NOMO-1 treated with DMSO at 0.1 percent for 48 hours (cell line): ENCODE results near the gene DOCK4.
"Not testable (repeated sequence)": the region's sequence is repeated elsewhere in the genome, so short reads cannot be mapped to it uniquely, and the experiment has no call there.

Source experiments
- DNase-seq: peaks from one replicate; lab custom pipeline; 2025; ENCODE audit not compliant: unreplicated experiment; lab: John Stamatoyannopoulos, UW

The DOCK4 gene, protein sequence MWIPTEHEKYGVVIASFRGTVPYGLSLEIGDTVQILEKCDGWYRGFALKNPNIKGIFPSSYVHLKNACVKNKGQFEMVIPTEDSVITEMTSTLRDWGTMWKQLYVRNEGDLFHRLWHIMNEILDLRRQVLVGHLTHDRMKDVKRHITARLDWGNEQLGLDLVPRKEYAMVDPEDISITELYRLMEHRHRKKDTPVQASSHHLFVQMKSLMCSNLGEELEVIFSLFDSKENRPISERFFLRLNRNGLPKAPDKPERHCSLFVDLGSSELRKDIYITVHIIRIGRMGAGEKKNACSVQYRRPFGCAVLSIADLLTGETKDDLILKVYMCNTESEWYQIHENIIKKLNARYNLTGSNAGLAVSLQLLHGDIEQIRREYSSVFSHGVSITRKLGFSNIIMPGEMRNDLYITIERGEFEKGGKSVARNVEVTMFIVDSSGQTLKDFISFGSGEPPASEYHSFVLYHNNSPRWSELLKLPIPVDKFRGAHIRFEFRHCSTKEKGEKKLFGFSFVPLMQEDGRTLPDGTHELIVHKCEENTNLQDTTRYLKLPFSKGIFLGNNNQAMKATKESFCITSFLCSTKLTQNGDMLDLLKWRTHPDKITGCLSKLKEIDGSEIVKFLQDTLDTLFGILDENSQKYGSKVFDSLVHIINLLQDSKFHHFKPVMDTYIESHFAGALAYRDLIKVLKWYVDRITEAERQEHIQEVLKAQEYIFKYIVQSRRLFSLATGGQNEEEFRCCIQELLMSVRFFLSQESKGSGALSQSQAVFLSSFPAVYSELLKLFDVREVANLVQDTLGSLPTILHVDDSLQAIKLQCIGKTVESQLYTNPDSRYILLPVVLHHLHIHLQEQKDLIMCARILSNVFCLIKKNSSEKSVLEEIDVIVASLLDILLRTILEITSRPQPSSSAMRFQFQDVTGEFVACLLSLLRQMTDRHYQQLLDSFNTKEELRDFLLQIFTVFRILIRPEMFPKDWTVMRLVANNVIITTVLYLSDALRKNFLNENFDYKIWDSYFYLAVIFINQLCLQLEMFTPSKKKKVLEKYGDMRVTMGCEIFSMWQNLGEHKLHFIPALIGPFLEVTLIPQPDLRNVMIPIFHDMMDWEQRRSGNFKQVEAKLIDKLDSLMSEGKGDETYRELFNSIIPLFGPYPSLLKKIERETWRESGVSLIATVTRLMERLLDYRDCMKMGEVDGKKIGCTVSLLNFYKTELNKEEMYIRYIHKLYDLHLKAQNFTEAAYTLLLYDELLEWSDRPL (N-terminal part only)

DNA sequence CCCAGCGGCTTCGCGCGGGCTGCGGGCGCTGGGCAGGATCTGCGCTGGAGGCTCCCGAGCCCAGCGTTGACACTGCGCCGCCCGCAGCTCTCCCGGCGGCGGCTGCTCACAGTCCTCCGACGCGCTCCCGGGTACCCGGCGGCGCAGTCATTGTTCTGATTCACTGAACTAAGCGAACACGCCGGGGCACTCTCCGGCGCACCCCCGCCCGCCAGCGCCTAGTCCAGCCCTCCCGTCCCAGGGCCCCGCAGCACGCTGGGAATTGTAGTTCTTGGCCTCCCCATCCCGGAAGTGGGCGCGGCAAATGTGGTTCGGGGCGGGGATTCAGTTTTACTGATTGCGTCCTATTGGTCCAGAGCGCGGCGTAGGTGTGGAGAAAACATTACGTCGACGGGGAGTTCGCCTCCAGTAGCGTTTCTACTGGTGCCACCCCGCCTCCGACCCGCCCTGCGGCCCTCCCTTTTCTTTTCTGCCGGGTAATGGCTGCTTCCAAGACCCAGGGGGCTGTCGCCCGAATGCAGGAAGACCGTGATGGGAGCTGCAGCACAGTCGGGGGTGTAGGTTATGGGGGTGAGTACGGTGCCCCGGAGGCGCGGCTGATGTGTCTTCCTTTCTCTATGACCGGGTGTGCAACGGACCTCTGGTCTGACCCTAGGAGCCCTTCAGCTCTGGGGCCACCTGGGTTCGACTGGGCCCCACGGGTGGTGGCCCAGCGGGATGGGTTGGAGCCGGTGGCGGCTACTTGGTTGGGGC is at the start of gene DOCK4, which contains the start of gene ZNF277:
Gene DOCK4, minus strand, starts transcription at position 162 of the 753 bp plus-strand sequence. CDS start 261 bp downstream, outside the sequence.
Gene ZNF277, plus strand, starts transcription at position 458 of the 753 bp plus-strand sequence. Its CDS starts 22 bp downstream, at position 480.
- peak; percentile 90 for DNase-seq

DNA sequence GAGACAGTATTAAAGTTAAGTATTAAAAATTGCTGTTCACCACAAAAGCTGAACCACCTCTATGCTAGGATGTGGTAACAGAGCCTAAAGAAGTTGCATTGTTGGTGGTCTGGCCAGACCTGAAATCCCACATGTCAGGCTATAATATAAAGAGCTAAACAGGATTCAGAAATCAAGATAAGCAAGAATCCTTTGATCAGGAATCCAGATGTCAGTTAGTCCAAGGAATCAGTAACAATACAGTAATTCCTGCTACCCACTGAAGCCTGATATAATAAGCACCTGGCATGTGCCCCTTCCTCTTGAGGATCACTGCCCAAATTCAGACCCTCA is 49.2 kb upstream of the DOCK4 start:
- DNase-seq: no peak

DNA sequence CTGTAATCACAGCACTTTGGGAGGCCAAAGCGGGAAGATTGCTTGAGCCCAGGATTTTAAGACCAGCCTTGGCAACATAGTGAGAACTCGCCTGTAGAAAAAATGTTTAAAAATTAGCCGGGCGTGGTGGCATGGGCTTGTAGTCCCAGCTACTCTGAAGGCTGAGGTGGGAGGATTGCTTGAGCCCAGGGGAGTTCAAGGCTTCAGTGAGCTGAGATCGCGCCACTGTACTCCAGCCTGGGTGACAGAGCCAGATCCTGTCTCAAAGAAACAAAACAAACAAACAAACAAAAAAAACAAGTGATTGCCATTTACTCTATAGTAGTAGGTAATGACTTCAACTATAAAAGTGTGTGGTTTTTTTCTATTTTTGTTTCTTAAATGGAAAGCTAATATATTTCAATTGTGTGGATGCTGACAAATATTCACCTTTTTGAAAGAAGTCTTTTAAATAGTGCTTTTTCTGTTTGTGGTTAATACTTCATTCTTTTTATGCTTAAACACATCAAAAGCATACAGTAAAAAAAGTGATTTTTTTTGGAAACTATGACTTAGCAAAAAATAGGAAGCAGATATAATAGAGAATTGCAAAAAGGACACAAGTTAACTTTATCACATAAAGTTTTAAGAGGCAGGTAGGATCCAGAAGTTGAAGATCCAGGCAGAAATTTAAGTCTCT is 48.6 kb upstream of the DOCK4 start:
- DNase-seq: no peak

- DNase-seq: no peak
These were observed 48.0 kb upstream of the DOCK4 start for GRCh38 chr7:112254156-112254555.

DNA sequence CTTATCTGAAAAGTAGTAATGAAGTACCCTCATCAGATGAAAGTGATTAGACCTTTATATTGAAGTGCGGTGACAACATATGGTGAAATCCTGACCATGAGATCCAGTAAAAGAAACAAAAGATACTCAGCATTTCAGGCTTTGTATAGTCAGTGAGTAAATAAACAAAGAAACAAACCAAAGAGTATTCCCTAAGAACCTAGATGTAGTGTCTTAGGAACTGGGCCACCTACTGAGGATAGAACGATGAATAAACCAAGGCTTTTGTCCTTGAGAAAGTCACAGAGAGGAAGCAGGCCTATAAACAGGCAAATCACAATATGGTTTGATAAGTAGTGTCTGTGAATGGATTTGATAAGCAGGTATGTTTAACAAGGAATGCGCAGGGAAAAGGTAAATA is 46.5 kb upstream of the DOCK4 start:
- no peak for DNase-seq

DNA sequence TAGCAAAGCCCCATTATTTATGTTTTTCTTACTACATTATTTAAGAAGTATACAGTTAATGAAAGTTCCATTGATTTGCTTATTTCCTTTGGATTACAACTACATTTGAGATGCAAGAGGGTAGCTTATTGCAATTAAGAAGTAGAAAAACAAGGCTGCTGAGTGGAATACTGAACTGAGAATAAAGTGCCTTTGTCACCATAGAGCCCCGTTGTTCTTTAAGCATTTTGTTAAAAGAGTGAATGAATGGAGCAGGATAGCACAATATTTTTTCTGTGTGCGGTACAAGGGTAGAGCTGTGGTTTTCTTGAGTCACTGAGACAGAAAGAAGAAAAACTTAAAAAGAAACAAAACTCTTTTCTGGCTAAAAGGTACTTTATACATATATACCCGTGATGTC is 45.9 kb upstream of the DOCK4 start:
- no peak for DNase-seq

- not testable (repeated sequence) for DNase-seq
These were observed 43.8 kb upstream of the DOCK4 start for GRCh38 chr7:112249967-112250366.

DNA sequence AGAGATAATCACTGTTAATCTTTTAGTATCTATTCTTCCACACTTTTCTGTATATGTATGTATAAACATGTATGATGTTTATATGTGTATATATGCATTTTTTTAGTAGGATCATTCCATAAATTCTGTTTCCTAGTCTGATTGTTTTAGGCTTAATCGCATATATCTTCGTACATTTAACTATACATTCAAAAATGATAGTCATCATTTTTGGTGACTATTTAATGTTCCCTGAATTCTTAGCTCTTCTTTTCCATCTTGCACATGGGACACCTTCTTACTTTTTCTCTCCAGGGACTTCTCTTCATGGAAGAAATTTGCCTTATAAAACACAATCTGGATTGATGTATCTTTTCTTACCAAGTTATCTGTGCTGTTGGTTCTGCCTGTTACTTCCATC is 42.4 kb upstream of the DOCK4 start:
- no peak for DNase-seq

DNA sequence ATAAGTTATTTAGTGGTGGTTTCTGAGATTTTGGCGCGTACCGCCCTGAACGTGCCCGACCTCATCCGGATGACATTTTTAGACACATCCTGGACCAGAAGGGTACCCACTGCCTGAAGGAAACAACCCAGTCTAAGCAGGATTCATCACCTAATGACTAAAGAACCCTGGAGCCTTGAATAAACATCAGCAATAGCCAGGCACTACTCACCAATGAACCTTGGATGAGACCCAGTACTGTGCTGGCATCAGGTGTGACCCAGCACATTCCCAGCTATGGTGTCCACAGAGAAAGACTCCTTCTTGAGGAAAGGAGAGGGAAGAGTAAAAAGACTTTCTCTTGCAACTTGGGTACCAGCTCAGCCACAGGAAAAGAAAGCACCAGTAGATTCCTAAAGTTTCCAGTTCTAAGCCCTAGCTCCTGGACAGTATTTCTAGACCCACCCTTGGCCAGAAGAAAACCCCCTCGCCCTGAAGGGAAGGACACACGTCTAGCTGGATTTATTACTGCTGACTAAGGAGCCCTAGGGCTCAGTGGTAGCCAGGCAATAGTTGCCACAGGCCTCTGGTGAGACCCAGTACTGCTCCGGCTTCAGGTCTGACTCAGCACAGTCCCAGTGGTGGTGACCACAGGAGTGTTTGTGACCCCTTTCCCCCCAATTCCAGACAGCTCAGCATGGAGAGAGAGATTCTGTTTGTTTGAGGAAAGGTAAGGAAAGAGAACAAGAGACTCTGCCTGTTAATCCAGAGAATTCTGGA is 32.8 kb upstream of the DOCK4 start:
- DNase-seq: no peak

- no peak for DNase-seq
These were observed 32.1 kb upstream of the DOCK4 start for GRCh38 chr7:112238330-112238729.

DNA sequence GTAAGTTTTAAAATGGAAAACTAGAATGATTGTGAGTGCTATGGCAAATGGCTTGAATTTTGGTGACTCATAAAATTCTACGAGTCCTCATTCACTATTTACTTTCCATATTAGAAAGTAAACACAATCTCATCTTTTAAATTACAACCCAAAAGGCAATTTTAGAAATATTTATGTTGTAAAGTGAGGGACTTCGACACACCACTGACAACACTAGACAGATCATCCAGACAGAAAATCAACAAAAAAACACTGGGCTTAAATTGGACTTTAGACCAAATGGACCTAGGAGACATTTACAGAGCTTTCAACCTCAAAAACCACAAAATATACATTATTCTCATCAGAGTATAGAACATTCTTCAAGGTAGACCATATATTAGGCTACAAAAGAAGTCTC is 30.4 kb upstream of the DOCK4 start:
- no peak for DNase-seq

DNA sequence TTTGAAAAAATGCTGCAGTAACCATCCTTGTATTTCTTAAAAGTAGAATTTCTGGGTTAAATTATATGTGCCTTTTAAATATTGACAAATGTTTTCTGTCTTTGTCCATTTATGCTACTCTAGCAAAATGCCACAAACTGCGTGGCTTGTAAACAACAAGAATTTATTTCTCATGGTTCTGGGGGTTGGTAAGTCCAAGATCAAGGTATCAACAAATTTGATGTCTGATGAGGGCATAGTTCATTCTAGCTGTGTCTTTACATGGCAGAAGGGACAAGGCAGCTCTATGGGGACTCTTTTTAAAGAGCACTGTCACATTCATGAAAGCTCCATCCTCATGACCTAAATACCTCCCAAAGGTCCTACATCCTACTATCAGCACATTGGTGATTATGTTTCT is 27.9 kb upstream of the DOCK4 start:
- DNase-seq: no peak

DNA sequence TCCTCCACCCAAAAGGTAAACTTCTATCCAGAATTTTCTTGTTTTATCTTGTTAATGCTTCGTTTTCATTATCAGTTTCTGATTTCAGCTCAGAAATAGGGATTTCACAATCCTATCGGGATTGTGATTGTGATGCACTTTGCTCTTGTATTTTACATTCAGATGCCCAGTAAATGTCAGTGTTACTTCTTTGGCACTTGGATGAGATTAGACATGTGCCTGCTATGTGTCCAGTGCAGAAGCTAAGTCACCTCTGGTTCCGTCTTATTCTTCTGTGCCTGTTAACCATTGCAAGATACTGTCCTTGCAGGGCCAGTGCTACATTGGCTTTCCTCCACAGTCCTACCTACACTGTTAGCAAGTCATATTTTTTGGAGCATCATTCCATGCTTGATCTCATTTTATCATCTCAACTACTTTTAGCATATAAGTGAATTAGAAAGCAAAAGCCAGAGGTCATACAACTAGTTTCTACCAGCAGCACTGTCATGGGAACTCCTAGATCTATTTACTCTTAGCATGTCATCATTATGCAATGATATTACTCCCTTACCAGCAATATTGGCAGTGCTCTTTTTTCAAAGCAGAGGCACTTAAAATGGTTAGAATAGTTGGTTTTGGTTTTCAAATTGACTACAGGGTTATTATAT is 27.0 kb upstream of the DOCK4 start:
- DNase-seq: no peak

DNA sequence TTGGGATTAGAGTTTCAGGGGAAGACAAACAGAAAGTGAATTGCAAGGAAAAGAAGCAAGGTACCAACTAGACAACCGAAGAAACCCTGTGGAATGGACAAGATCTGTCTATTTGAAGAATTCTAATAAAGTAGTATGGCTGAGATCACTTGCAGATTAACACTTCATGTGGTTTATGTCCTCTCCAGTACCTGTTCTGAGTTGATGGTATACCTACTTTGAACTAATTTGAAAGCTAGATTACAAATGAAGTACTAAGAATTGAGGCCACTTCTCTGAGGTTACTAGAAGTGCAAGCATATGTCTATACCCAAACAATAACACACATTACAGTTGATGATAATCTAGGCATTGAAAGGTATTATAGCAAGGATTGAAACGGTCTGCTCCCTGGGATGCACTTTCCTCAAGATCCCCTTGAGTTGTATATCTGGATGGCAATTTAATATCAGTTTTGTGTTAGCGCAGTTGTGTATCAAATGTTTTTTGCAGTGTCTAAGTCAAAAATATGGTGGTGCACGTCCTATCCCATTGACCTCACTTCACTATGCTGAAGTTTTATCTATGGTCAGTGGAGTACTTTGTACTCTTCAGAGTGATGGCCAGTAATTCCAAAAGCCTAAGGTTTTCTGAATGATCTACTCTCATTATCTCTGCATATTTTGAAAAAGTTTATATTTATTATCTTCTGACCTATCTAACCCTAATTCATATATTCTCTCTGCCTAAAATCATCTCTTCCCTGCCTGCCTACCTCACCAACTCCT is 26.2 kb upstream of the DOCK4 start:
- DNase-seq: no peak

- no peak for DNase-seq
These were observed 22.4 kb upstream of the DOCK4 start for GRCh38 chr7:112228632-112229031.

- no peak for DNase-seq
These were observed 20.6 kb upstream of the DOCK4 start for GRCh38 chr7:112226701-112227276.

DNA sequence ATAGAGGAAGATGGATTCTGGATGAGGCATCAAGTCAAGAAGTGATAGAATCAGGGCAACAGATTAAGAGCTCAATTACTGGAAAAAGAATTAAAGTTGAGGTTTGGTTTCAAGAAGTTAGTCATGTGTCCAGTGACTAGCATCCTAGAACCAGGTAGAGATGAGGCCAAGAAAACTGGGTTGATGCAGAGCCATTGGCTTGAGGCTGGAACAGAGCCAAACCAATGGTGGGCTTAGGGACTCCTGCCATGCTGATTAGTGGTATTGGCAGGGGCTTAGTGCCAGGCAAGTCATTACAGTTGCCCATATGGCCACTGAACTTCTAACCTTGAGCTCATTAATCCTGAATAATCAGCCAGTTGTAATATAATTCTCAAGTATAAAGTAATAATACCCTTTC is 18.8 kb upstream of the DOCK4 start:
- no peak for DNase-seq

GRCh38 chr7:112224186-112224585 is 18.0 kb upstream of the DOCK4 start:
- DNase-seq: no peak
